GM23338 (cell line): ENCODE data around the gene ITPR2. TPM values are rescaled to one million over a fixed set of nuclear protein-coding genes. Genes with fewer than 3 reads are reported as not detected.

Source experiments
- ATAC-seq: fragments of 200-7000 bp; cut with Tn5 transposase; 3 replicates; pipeline ENCODE4 v1.9.1; 2020
- DNase-seq: peaks from one replicate; pipeline ENCODE4 v3.0.0-alpha.2; 2015; ENCODE audit warnings: low spot score
- H2AFZ ChIP-seq: fragments of 200-600 bp; sonication (generic); 2 replicates; pipeline ENCODE4 v1.8.0; 2016; ENCODE audit warnings: antibody characterized with exemption, mild to moderate bottlenecking, moderate library complexity
- H3F3A ChIP-seq: fragments of 200-600 bp; sonication (generic); replicated peaks from 2 replicates; pipeline ENCODE4 v1.8.0; 2017; ENCODE audit warnings: antibody characterized with exemption, mixed run types, low read depth
- H3K27ac ChIP-seq: fragments of 200-600 bp; sonication (generic); 2 replicates; pipeline ENCODE4 v1.6.1; 2016; ENCODE audit warnings: low read depth
- H3K27me3 ChIP-seq: fragments of 200-600 bp; sonication (generic); 2 replicates; pipeline ENCODE4 v1.8.0; 2016; ENCODE audit warnings: mild to moderate bottlenecking, mixed run types, moderate library complexity; ENCODE audit not compliant: insufficient read depth
- H3K36me3 ChIP-seq: fragments of 200-600 bp; sonication (generic); 2 replicates; pipeline ENCODE4 v1.8.0; 2016; ENCODE audit warnings: mild to moderate bottlenecking; ENCODE audit not compliant: insufficient read depth
- H3K4me1 ChIP-seq: fragments of 200-600 bp; sonication (generic); 2 replicates; pipeline ENCODE4 v1.8.0; 2016; ENCODE audit warnings: mild to moderate bottlenecking, moderate library complexity; ENCODE audit not compliant: insufficient read depth
- H3K4me2 ChIP-seq: fragments of 200-600 bp; sonication (generic); 2 replicates; pipeline ENCODE4 v1.7.1; 2017; ENCODE audit warnings: mixed run types
- H3K4me3 ChIP-seq: fragments of 200-600 bp; sonication (generic); 2 replicates; pipeline ENCODE4 v1.6.1; 2016; ENCODE audit warnings: mixed run types
- H3K79me2 ChIP-seq: fragments of 200-600 bp; sonication (generic); replicated peaks from 2 replicates; pipeline ENCODE4 v1.8.0; 2017; ENCODE audit warnings: mild to moderate bottlenecking; ENCODE audit not compliant: insufficient read depth
- H3K9me2 ChIP-seq: fragments of 200-600 bp; sonication (generic); 2 replicates; pipeline ENCODE4 v1.8.0; 2017; ENCODE audit not compliant: insufficient read depth
- H4K20me1 ChIP-seq: fragments of 200-600 bp; sonication (generic); replicated peaks from 2 replicates; pipeline ENCODE4 v1.8.0; 2017; ENCODE audit warnings: mild to moderate bottlenecking; ENCODE audit not compliant: insufficient read depth
- H3K27ac Mint-ChIP-seq: 2 replicates; pipeline ENCODE4 v1.8.0; 2020; ENCODE audit warnings: inconsistent platforms, mild to moderate bottlenecking, moderate library complexity, mixed read lengths
- H3K27me3 Mint-ChIP-seq: 3 replicates; pipeline ENCODE4 v1.8.0; 2022; ENCODE audit warnings: low read depth, mild to moderate bottlenecking, moderate library complexity, mixed read lengths, inconsistent platforms; ENCODE audit not compliant: insufficient read depth, poor library complexity
- H3K36me3 Mint-ChIP-seq: 3 replicates; pipeline ENCODE4 v1.8.0; 2021; ENCODE audit warnings: low read depth, mild to moderate bottlenecking, inconsistent platforms, moderate library complexity, mixed read lengths
- H3K4me1 Mint-ChIP-seq: 3 replicates; pipeline ENCODE4 v1.8.0; 2020; ENCODE audit warnings: mild to moderate bottlenecking, inconsistent platforms, mixed read lengths
- H3K4me3 Mint-ChIP-seq: 3 replicates; pipeline ENCODE4 v1.8.0; 2021; ENCODE audit warnings: moderate library complexity, mild to moderate bottlenecking, inconsistent platforms, mixed read lengths
- H3K9me3 Mint-ChIP-seq: 3 replicates; pipeline ENCODE4 v1.8.0; 2020; ENCODE audit warnings: moderate library complexity, mild to moderate bottlenecking, inconsistent platforms, mixed read lengths
- CREB1 ChIP-seq: fragments of 250-450 bp; sonication (Bioruptor Pico); IDR thresholded peaks from 2 replicates; pipeline ENCODE4 v1.5.0; 2020; ENCODE audit warnings: low read depth, mild to moderate bottlenecking, moderate library complexity
- CTCF ChIP-seq, 2 experiments: fragments of 200-600 bp in 1 of 2; sonication (generic) in 1 of 2; conservative IDR thresholded peaks; 2 replicates each; pipeline versions ENCODE4 v1.5.1 to v1.6.1; 2016 to 2017; ENCODE audit warnings: antibody characterized with exemption in 2 of 2, low read depth in 2 of 2, mild to moderate bottlenecking in 2 of 2, moderate library complexity in 1 of 2
- ETS1 ChIP-seq: IDR thresholded peaks from 2 replicates; pipeline ENCODE4 v1.6.1; 2016; ENCODE audit warnings: antibody characterized with exemption
- EZH2 ChIP-seq: fragments of 200-600 bp; sonication (generic); IDR thresholded peaks from one replicate; pipeline ENCODE4 v1.8.0; 2017; ENCODE audit warnings: antibody characterized with exemption, mild to moderate bottlenecking, low read depth; ENCODE audit not compliant: unreplicated experiment
- JUNB ChIP-seq: IDR thresholded peaks from one replicate; pipeline ENCODE4 v1.6.1; 2016; ENCODE audit warnings: antibody characterized with exemption; ENCODE audit not compliant: unreplicated experiment
- POLR2AphosphoS5 ChIP-seq: IDR thresholded peaks from 2 replicates; pipeline ENCODE4 v1.6.1; 2016; ENCODE audit warnings: antibody characterized with exemption, low read depth
- REST ChIP-seq: IDR thresholded peaks from one replicate; pipeline ENCODE4 v1.6.1; 2018; ENCODE audit warnings: antibody characterized with exemption; ENCODE audit not compliant: unreplicated experiment
- ZNF114 ChIP-seq: fragments of 250-450 bp; sonication (Bioruptor Pico); IDR thresholded peaks from 2 replicates; pipeline ENCODE4 v1.5.0; 2020; ENCODE audit warnings: mild to moderate bottlenecking, moderate library complexity
- ZNF462 ChIP-seq: fragments of 250-450 bp; sonication (Bioruptor Pico); IDR thresholded peaks from 2 replicates; pipeline ENCODE4 v1.5.0; 2020; ENCODE audit warnings: mild to moderate bottlenecking, moderate library complexity
- polyA plus RNA-seq: library from polyadenylated mRNA; unstranded; fragments of >200 nt; fragmentation: Nextera tagmentation; extraction: Ambion mirVana; gene quantifications from 2 replicates; pipeline ENCODE4 v1.2.1, GENCODE V29; 2016
- total RNA-seq: library from RNA; depleted of rRNA; stranded (reverse); fragments of >200 nt; shearing (Covaris generic); gene quantifications from 2 replicates; pipeline ENCODE4 v1.2.3, GENCODE V29; 2014

ITPR2 gene
- total and polyA plus RNA-seq, 2 experiments from 2014 or later = 44.5 to 65.2 TPM

GRCh38 chr12:26319511-26319910, 513.5 kb downstream of the ITPR2 start:
- 0 out of 3 replicates have a peak, but pooled peaks have one; percentile 29 for ATAC-seq
- DNase-seq = no peak

More at GRCh38 chr12:26319511-26319910, 513.5 kb downstream of the ITPR2 start:
- Mint-ChIP-seq H3K4me3 (no peak overlapping the region), H3K9me3 (peaks cover 16% of the 10 kb centered on the region), H3K36me3 (no peaks in the 10 kb centered on the region), H3K27me3 (no peaks in the 10 kb centered on the region), H3K4me1 (0 out of 3 replicates have a peak, but pooled peaks cover 2% of the 10 kb centered on the region), H3K27ac (no peak overlapping the region)
- H3K4me3 ChIP-seq = no peak overlapping the region
- H4K20me1 ChIP-seq = no peaks in the 10 kb centered on the region
- no peaks in the 10 kb centered on the region for H3K36me3 ChIP-seq
- H3K9me2 ChIP-seq = no peaks in the 10 kb centered on the region; the same call in 1 of the 2 replicates
- TF ChIP-seq ZNF114 (CRISPR knock-in tag) (no peak), EZH2 (no peak), ZNF462 (CRISPR knock-in tag) (no peak), CREB1 (CRISPR knock-in tag) (no peak), POLR2AphosphoS5 (no peak), JUNB (no peak), REST (no peak), ETS1 (no peak), CTCF (conservative IDR thresholded peaks at IDR 0.05; ENCODE audit: low read depth in 2 of 2) (no peak)
- H3K4me2 ChIP-seq = no peak overlapping the region
- H3F3A ChIP-seq = no peaks in the 10 kb centered on the region
- no peaks in the 10 kb centered on the region for H3K27me3 ChIP-seq
- 0 out of 2 replicates have a peak overlapping the region, but pooled peaks have one; percentile 28 for H2AFZ ChIP-seq
- no peak overlapping the region for H3K27ac ChIP-seq
- no peaks in the 10 kb centered on the region for H3K79me2 ChIP-seq
- H3K4me1 ChIP-seq = no peaks in the 10 kb centered on the region
